Muscle of leg (tissue), 11 donors: ENCODE results near the gene PARVB. TPM values are rescaled to one million over a fixed set of nuclear protein-coding genes. Genes with fewer than 3 reads are reported as not detected.

ENCODE experiments used
- DNase-seq: peaks from one replicate; pipeline ENCODE4 v3.0.0; 2013
- H3K27ac ChIP-seq: one replicate; pipeline ENCODE4 v1.5.1; 2013; ENCODE audit warnings: mild to moderate bottlenecking, low read length, control low read depth
- H3K27me3 ChIP-seq: one replicate; pipeline ENCODE4 v1.6.1; 2013; ENCODE audit warnings: low read length; ENCODE audit not compliant: control insufficient read depth, insufficient read depth
- H3K36me3 ChIP-seq: one replicate; pipeline ENCODE4 v1.6.1; 2013; ENCODE audit warnings: low read length; ENCODE audit not compliant: control insufficient read depth, insufficient read depth
- H3K4me1 ChIP-seq: one replicate; pipeline ENCODE4 v1.6.1; 2013; ENCODE audit warnings: low read length; ENCODE audit not compliant: control insufficient read depth, insufficient read depth
- H3K4me3 ChIP-seq: one replicate; pipeline ENCODE4 v1.5.1; 2013; ENCODE audit warnings: low read length, control low read depth
- H3K9me3 ChIP-seq: replicated peaks from 2 replicates; pipeline ENCODE4 v1.6.1; 2013; ENCODE audit warnings: low read depth, low read length; ENCODE audit not compliant: control insufficient read depth
- WGBS: methylation state at CpG from one replicate; pipeline ENCODE4 v1.1.5; 2013; ENCODE audit warnings: missing lambda C conversion rate; ENCODE audit not compliant: insufficient coverage; 5-methylcytosine and 5-hydroxymethylcytosine counted together
- polyA plus RNA-seq, 8 donors: library from polyadenylated mRNA; unstranded; fragments of 120-200 nt; gene quantifications; one replicate each; pipeline versions ENCODE4 v1.2.1 to v1.2.3, GENCODE V29; 2013; ENCODE audit warnings: inconsistent platforms in 1 of 8, low replicate concordance in 1 of 8; ENCODE audit not compliant: insufficient read length in 8 of 8, insufficient read depth in 1 of 8
- total RNA-seq: library from RNA; stranded (reverse); fragments of 120-200 nt; gene quantifications from one replicate; pipeline ENCODE4 v1.2.4, GENCODE V29; 2013

Gene PARVB
- total and polyA plus RNA-seq, 9 donors: 31.5 to 52.0 (median 43.8) TPM

- Histone ChIP-seq H3K36me3 (peaks cover 65% of the 10 kb centered on the region), H3K9me3 (no peaks in the 10 kb centered on the region), H3K27me3 (no peaks in the 10 kb centered on the region), H3K4me1 (peaks cover 4% of the 10 kb centered on the region), H3K4me3 (no peak overlapping the region), H3K27ac (no peak overlapping the region)
- DNase-seq: peak; percentile 37
- 85% methylated on average over 36 of the region's 45 CpGs for WGBS
Measured at GRCh38 chr22:43996170-43996980, 27.7 kb upstream of the PARVB start.

GRCh38 chr22:43996981-43997265, 27.2 kb upstream of the PARVB start:
- no peak for DNase-seq
- 74% methylated on average over 7 of the region's 8 CpGs for WGBS
- no peak overlapping the region for H3K27ac ChIP-seq
- peaks cover 4% of the 10 kb centered on the region for H3K4me1 ChIP-seq
- H3K4me3 ChIP-seq: no peak overlapping the region
- no peaks in the 10 kb centered on the region for H3K27me3 ChIP-seq
- H3K36me3 ChIP-seq: peaks cover 60% of the 10 kb centered on the region
- no peaks in the 10 kb centered on the region for H3K9me3 ChIP-seq

- no peak overlapping the region for H3K4me3 ChIP-seq
- H3K36me3 ChIP-seq: peaks cover 45% of the 10 kb centered on the region
- peaks cover 4% of the 10 kb centered on the region for H3K4me1 ChIP-seq
- no peaks in the 10 kb centered on the region for H3K9me3 ChIP-seq
- no peak overlapping the region for H3K27ac ChIP-seq
- DNase-seq: no peak
- H3K27me3 ChIP-seq: no peaks in the 10 kb centered on the region
- 83% methylated on average over 11 of the region's 15 CpGs for WGBS
Measured at GRCh38 chr22:43998679-43999264, 25.3 kb upstream of the PARVB start.

- H3K4me1 ChIP-seq: peaks cover 7% of the 10 kb centered on the region
- no peak overlapping the region for H3K27ac ChIP-seq
- H3K27me3 ChIP-seq: no peaks in the 10 kb centered on the region
- no peak for DNase-seq
- no peak overlapping the region for H3K4me3 ChIP-seq
- no peaks in the 10 kb centered on the region for H3K9me3 ChIP-seq
- peaks cover 39% of the 10 kb centered on the region for H3K36me3 ChIP-seq
- 87% methylated on average over 3 of the region's 3 CpGs for WGBS
Measured at GRCh38 chr22:43999378-43999777, 24.7 kb upstream of the PARVB start.

GRCh38 chr22:44000123-44000522, 24.0 kb upstream of the PARVB start:
- peaks cover 7% of the 10 kb centered on the region for H3K4me1 ChIP-seq
- H3K36me3 ChIP-seq: peaks cover 33% of the 10 kb centered on the region
- DNase-seq: no peak
- no peaks in the 10 kb centered on the region for H3K9me3 ChIP-seq
- H3K27ac ChIP-seq: no peak overlapping the region
- WGBS: 85% methylated on average over 1 of the region's 4 CpGs
- no peaks in the 10 kb centered on the region for H3K27me3 ChIP-seq
- no peak overlapping the region for H3K4me3 ChIP-seq

- Histone ChIP-seq H3K9me3 (peaks cover 2% of the 10 kb centered on the region), H3K4me1 (peaks cover 7% of the 10 kb centered on the region), H3K27ac (no peak overlapping the region), H3K27me3 (no peaks in the 10 kb centered on the region), H3K36me3 (peaks cover 27% of the 10 kb centered on the region), H3K4me3 (no peak overlapping the region)
- WGBS: 55% methylated on average over 7 of the region's 7 CpGs
- DNase-seq: peak; percentile 65
Measured at GRCh38 chr22:44001521-44001920, 22.6 kb upstream of the PARVB start.

GRCh38 chr22:44002324-44002723, 21.8 kb upstream of the PARVB start:
- 77% methylated on average over 6 of the region's 11 CpGs for WGBS

GRCh38 chr22:44002997-44003396, 21.1 kb upstream of the PARVB start:
- no CpG with 5 or more reads among the region's 8 CpGs for WGBS
- no peak overlapping the region for H3K4me3 ChIP-seq

More at GRCh38 chr22:44002324-44002723, 21.8 kb upstream of the PARVB start:
- Histone ChIP-seq H3K27ac (no peak overlapping the region), H3K9me3 (peaks cover 2% of the 10 kb centered on the region), H3K4me3 (no peak overlapping the region), H3K27me3 (no peaks in the 10 kb centered on the region), H3K36me3 (peaks cover 19% of the 10 kb centered on the region), H3K4me1 (peaks cover 7% of the 10 kb centered on the region)
- DNase-seq: no peak

GRCh38 chr22:44003405-44004103, 20.5 kb upstream of the PARVB start:
- Histone ChIP-seq H3K36me3 (peaks cover 13% of the 10 kb centered on the region), H3K27ac (no peak overlapping the region), H3K4me1 (peaks cover 7% of the 10 kb centered on the region), H3K9me3 (peaks cover 2% of the 10 kb centered on the region), H3K4me3 (no peak overlapping the region), H3K27me3 (no peaks in the 10 kb centered on the region)
- no CpG with 5 or more reads among the region's 7 CpGs for WGBS
- DNase-seq: peak; percentile 53

More at GRCh38 chr22:44002997-44003396, 21.1 kb upstream of the PARVB start:
- Histone ChIP-seq H3K27me3 (no peaks in the 10 kb centered on the region), H3K36me3 (peaks cover 17% of the 10 kb centered on the region), H3K9me3 (peaks cover 2% of the 10 kb centered on the region), H3K27ac (no peak overlapping the region), H3K4me1 (peaks cover 7% of the 10 kb centered on the region)
- DNase-seq: no peak

GRCh38 chr22:44004104-44004460, 20.0 kb upstream of the PARVB start:
- DNase-seq: no peak
- Histone ChIP-seq H3K36me3 (peaks cover 11% of the 10 kb centered on the region), H3K27me3 (no peaks in the 10 kb centered on the region), H3K9me3 (peaks cover 2% of the 10 kb centered on the region), H3K4me1 (peaks cover 7% of the 10 kb centered on the region), H3K27ac (no peak overlapping the region), H3K4me3 (no peak overlapping the region)
- WGBS: 38% methylated on average over 1 of the region's 7 CpGs
